Trophoblast cell (in vitro differentiated cells and primary cell): ENCODE results near the gene ZC3H7B.
"Not testable (repeated sequence)": the region's sequence is repeated elsewhere in the genome, so short reads cannot be mapped to it uniquely, and the experiment has no call there.

Experiments
- DNase-seq, 2 donors: peaks; one replicate each; pipeline ENCODE4 v3.0.0-alpha.2; 2016
- H2AFZ ChIP-seq: 2 replicates; pipeline ENCODE4 v1.6.1; 2013; ENCODE audit warnings: low read length, moderate library complexity, mild to moderate bottlenecking; ENCODE audit not compliant: insufficient read depth, poor library complexity
- H2AK5ac ChIP-seq: 2 replicates; pipeline ENCODE4 v1.6.1; 2013; ENCODE audit warnings: mild to moderate bottlenecking, low read length
- H2BK120ac ChIP-seq: 2 replicates; pipeline ENCODE4 v1.6.1; 2013; ENCODE audit warnings: low read length, mild to moderate bottlenecking, moderate library complexity; ENCODE audit not compliant: insufficient read depth, poor library complexity
- H2BK12ac ChIP-seq: 2 replicates; pipeline ENCODE4 v1.6.1; 2013; ENCODE audit warnings: mild to moderate bottlenecking, low read length, moderate library complexity
- H2BK5ac ChIP-seq: 2 replicates; pipeline ENCODE4 v1.6.1; 2013; ENCODE audit warnings: low read length, low read depth, moderate library complexity, mild to moderate bottlenecking; ENCODE audit not compliant: poor library complexity
- H3K14ac ChIP-seq: 2 replicates; pipeline ENCODE4 v1.6.1; 2013; ENCODE audit warnings: mild to moderate bottlenecking, low read length
- H3K18ac ChIP-seq: 2 replicates; pipeline ENCODE4 v1.6.1; 2013; ENCODE audit warnings: mild to moderate bottlenecking, low read length
- H3K23ac ChIP-seq: 2 replicates; pipeline ENCODE4 v1.6.1; 2013; ENCODE audit warnings: low read length
- H3K27ac ChIP-seq: 2 replicates; pipeline ENCODE4 v1.5.1; 2013; ENCODE audit warnings: low read depth, mild to moderate bottlenecking, inconsistent platforms, low read length, moderate library complexity
- H3K27me3 ChIP-seq: 2 replicates; pipeline ENCODE4 v1.6.1; 2013; ENCODE audit warnings: inconsistent platforms, mild to moderate bottlenecking, low read length, moderate library complexity; ENCODE audit not compliant: insufficient read depth
- H3K36me3 ChIP-seq, 2 experiments: 1 replicate in 1 of 2; 2 replicates in 1 of 2; pipeline ENCODE4 v1.6.1; 2013; ENCODE audit warnings: low read length in 2 of 2, mild to moderate bottlenecking in 2 of 2, moderate library complexity in 1 of 2; ENCODE audit not compliant: insufficient read depth in 2 of 2, control insufficient read depth in 1 of 2
- H3K4ac ChIP-seq: 2 replicates; pipeline ENCODE4 v1.6.1; 2013; ENCODE audit warnings: low read depth, mild to moderate bottlenecking, low read length, moderate library complexity
- H3K4me1 ChIP-seq, 2 experiments: 1 replicate in 1 of 2; 2 replicates in 1 of 2; pipeline ENCODE4 v1.6.1; 2013; ENCODE audit warnings: low read length in 2 of 2, mild to moderate bottlenecking in 2 of 2, moderate library complexity in 1 of 2; ENCODE audit not compliant: insufficient read depth in 2 of 2, control insufficient read depth in 1 of 2
- H3K4me2 ChIP-seq: 2 replicates; pipeline ENCODE4 v1.6.1; 2013; ENCODE audit warnings: inconsistent platforms, mild to moderate bottlenecking, low read length, moderate library complexity
- H3K4me3 ChIP-seq: 2 replicates; pipeline ENCODE4 v1.5.1; 2013; ENCODE audit warnings: mild to moderate bottlenecking, low read depth, low read length, inconsistent platforms
- H3K79me1 ChIP-seq: one replicate; pipeline ENCODE4 v1.6.1; 2013; ENCODE audit warnings: low read length
- H3K79me2 ChIP-seq: 2 replicates; pipeline ENCODE4 v1.6.1; 2013; ENCODE audit warnings: low read length, mild to moderate bottlenecking; ENCODE audit not compliant: control insufficient read depth, insufficient read depth, poor library complexity
- H3K9ac ChIP-seq: 2 replicates; pipeline ENCODE4 v1.6.1; 2013; ENCODE audit warnings: mild to moderate bottlenecking, low read length
- H3K9me3 ChIP-seq: 2 replicates; pipeline ENCODE4 v1.6.1; 2013; ENCODE audit warnings: low read depth, mild to moderate bottlenecking, control low read depth, inconsistent platforms, low read length; ENCODE audit not compliant: insufficient read depth
- H4K12ac ChIP-seq: 2 replicates; pipeline ENCODE4 v1.6.1; 2013; ENCODE audit warnings: low read depth, mild to moderate bottlenecking, low read length, moderate library complexity
- H4K8ac ChIP-seq: 2 replicates; pipeline ENCODE4 v1.6.1; 2013; ENCODE audit warnings: low read depth, mild to moderate bottlenecking, low read length, moderate library complexity
- H4K91ac ChIP-seq: one replicate; pipeline ENCODE4 v1.6.1; 2013; ENCODE audit warnings: low read depth, mild to moderate bottlenecking, low read length, moderate library complexity
- WGBS: extraction: QIAGEN DNeasy Blood & Tissue Kit; methylation state at CpG from one replicate; pipeline ENCODE4 v1.1.7; 2013; ENCODE audit warnings: missing lambda C conversion rate; ENCODE audit not compliant: insufficient read length, insufficient coverage; ENCODE audit errors: extremely low coverage; 5-methylcytosine and 5-hydroxymethylcytosine counted together

ZC3H7B gene

GRCh38 chr22:41256254-41257253 is 44.8 kb upstream of the ZC3H7B start:
- Histone ChIP-seq H3K4me3 (no peak overlapping the region), H3K4me1 (no peaks in the 10 kb centered on the region)
- peak; percentile 14 to 51 for DNase-seq

DNA sequence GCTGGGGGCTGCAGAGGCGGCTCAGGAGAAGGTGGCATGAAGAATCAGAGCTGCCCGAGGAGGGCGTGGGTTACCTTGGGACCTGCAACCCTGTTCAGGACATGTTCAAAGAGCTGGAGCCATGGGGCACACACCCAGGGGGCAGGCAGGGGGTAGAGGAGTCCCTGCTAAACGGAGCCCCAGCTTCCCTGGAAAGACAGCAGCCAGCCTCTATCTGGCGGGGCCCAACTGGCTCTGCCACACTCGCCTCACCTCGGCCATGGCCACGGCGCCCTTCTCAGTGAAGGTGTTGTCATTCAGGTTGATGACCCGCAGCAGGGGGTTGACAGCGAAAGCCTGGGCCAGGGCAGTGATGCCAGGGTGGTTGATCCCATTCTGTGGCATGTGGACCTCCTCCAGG is 43.6 kb upstream of the ZC3H7B start:
- no peak overlapping the region for H3K23ac ChIP-seq
- no peaks in the 10 kb centered on the region for H3K79me2 ChIP-seq
- H3K18ac ChIP-seq: no peak overlapping the region
- no peaks in the 10 kb centered on the region for H3K27me3 ChIP-seq
- no peak overlapping the region for H2BK12ac ChIP-seq
- no peak for DNase-seq
- H3K4ac ChIP-seq: no peak overlapping the region
- no peak overlapping the region for H3K4me3 ChIP-seq
- no peak overlapping the region for H3K4me2 ChIP-seq
- H3K9ac ChIP-seq: no peak overlapping the region
- peaks cover 88 to 89% of the 10 kb centered on the region in 2 experiments for H3K36me3 ChIP-seq
- H3K14ac ChIP-seq: no peak overlapping the region
- H3K4me1 ChIP-seq: no peaks in the 10 kb centered on the region
- H2BK5ac ChIP-seq: no peak overlapping the region
- WGBS: no CpG with 5 or more reads among the region's 11 CpGs
- no peak overlapping the region for H4K91ac ChIP-seq
- no peak overlapping the region for H3K27ac ChIP-seq
- no peak overlapping the region for H2AK5ac ChIP-seq
- peaks cover 3% of the 10 kb centered on the region for H3K9me3 ChIP-seq
- H2BK120ac ChIP-seq: no peak overlapping the region
- no peak overlapping the region for H4K8ac ChIP-seq
- H3K79me1 ChIP-seq: no peaks in the 10 kb centered on the region
- no peak overlapping the region for H4K12ac ChIP-seq
- no peak overlapping the region for H2AFZ ChIP-seq

More at GRCh38 chr22:41256254-41257253, 44.8 kb upstream of the ZC3H7B start:
- Histone ChIP-seq H3K27ac (no peak overlapping the region), H3K36me3 (peaks cover 84 to 87% of the 10 kb centered on the region in 2 experiments), H4K91ac (no peak overlapping the region), H3K79me1 (no peaks in the 10 kb centered on the region), H3K9ac (no peak overlapping the region), H4K8ac (no peak overlapping the region), H3K79me2 (no peaks in the 10 kb centered on the region), H3K4me2 (no peak overlapping the region), H4K12ac (no peak overlapping the region), H3K4ac (no peak overlapping the region), H2AK5ac (no peak overlapping the region), H3K9me3 (peaks cover 3% of the 10 kb centered on the region), H3K27me3 (no peaks in the 10 kb centered on the region), H3K14ac (no peak overlapping the region), H3K18ac (no peak overlapping the region), H2BK120ac (no peak overlapping the region), H3K23ac (no peak overlapping the region), H2BK5ac (no peak overlapping the region), H2AFZ (no peak overlapping the region), H2BK12ac (no peak overlapping the region)
- no CpG with 5 or more reads among the region's 20 CpGs for WGBS

- DNase-seq, H3K79me2 ChIP-seq, H2BK5ac ChIP-seq, H2BK120ac ChIP-seq, H3K4me3 ChIP-seq, H4K8ac ChIP-seq, H4K91ac ChIP-seq, H4K12ac ChIP-seq, H2AK5ac ChIP-seq, H3K27me3 ChIP-seq, H3K27ac ChIP-seq, H3K4me1 ChIP-seq, H3K79me1 ChIP-seq, H3K9me3 ChIP-seq, H2AFZ ChIP-seq, H3K4me2 ChIP-seq, H3K9ac ChIP-seq, H2BK12ac ChIP-seq, H3K18ac ChIP-seq, H3K23ac ChIP-seq, H3K4ac ChIP-seq, H3K14ac ChIP-seq: not testable (repeated sequence)
- WGBS: no CpG with 5 or more reads among the region's 4 CpGs
- peaks cover 92% of the 10 kb centered on the region in 2 experiments for H3K36me3 ChIP-seq
Observed at GRCh38 chr22:41259756-41260155, 41.6 kb upstream of the ZC3H7B start.

DNA sequence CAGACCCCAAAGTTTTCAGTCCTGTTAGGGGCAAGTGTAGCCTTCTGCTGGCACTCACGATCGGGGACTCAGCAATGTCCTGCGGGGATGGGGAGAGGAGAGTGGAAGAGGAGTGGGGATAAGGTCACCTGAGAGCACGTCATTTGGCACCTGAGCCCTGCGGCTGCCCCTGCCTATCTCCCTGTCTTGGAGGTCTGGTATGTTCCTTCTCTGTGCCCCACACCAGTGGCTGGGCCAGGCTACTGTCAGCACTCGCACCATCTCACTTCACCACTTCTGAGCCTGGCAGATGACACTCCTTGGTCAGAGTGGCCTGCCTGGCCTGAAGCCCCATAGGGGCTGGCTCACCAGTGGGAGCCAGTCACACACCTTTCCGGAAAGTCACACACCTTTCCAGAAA is 40.5 kb upstream of the ZC3H7B start:
- H2BK5ac ChIP-seq: no peak overlapping the region
- no peak overlapping the region for H3K27ac ChIP-seq
- peaks cover 3% of the 10 kb centered on the region for H3K9me3 ChIP-seq
- no peak overlapping the region for H3K9ac ChIP-seq
- H3K4ac ChIP-seq: no peak overlapping the region
- no peak overlapping the region for H2AFZ ChIP-seq
- H2AK5ac ChIP-seq: no peak overlapping the region
- H3K79me1 ChIP-seq: peaks cover 2% of the 10 kb centered on the region
- peaks cover 92% of the 10 kb centered on the region in 2 experiments for H3K36me3 ChIP-seq
- no peak overlapping the region for H3K4me3 ChIP-seq
- H4K91ac ChIP-seq: no peak overlapping the region
- no peak overlapping the region for H4K12ac ChIP-seq
- no peak overlapping the region for H3K23ac ChIP-seq
- no peak overlapping the region for H3K4me2 ChIP-seq
- no peak overlapping the region for H4K8ac ChIP-seq
- no peak overlapping the region for H2BK120ac ChIP-seq
- no peak overlapping the region for H3K14ac ChIP-seq
- H3K79me2 ChIP-seq: no peaks in the 10 kb centered on the region
- no peaks in the 10 kb centered on the region for H3K4me1 ChIP-seq
- H2BK12ac ChIP-seq: no peak overlapping the region
- H3K18ac ChIP-seq: no peak overlapping the region
- DNase-seq: peak; percentile 34 to 57
- H3K27me3 ChIP-seq: no peaks in the 10 kb centered on the region
- WGBS: no CpG with 5 or more reads among the region's 7 CpGs
